ENCODE data around the gene C10orf95. TPM values are rescaled to one million over a fixed set of nuclear protein-coding genes. Genes with fewer than 3 reads are reported as not detected.

Gene C10orf95
- total RNA-seq, 1 experiment from 2014 or later, result not detected

DNA sequence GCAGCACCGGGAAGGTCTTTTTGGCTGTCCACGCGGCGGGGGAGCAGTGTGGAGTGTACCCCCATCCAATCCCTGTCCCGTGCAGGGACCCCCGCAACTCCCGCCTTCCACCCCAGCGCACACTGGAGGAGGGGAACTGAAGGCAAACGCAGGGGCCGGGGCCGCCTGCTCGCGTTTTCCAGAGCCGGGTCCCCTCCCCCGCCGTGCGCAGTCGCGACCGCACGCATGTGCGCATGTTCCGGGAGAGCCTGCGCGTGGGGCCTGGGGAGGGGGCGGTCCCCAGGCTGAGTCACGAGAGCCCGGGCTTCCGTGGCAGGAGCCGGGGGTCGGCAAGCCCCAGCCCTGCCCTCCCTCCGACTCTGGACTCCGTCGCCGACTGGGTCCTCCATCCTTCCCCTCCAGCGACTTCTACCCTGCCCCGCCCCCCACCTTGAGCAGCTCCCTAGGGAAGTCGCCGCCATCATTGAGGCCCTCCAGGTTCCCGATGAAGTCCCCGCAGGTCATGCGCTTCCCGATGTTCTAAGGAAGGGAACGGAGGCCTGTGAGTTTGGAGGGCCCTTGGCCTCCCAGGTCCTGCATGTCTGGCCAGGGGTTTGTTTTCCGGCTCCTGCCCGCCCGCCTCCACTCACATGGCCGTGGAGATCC, 40.8 kb downstream of the C10orf95 start:
- in situ Hi-C loops (cut with HindIII; ENCODE audit: low pct_unique_long_range_greater_than_20kb, low sequenced_read_pairs), result no loop called here
- no peak for DNase-seq (ENCODE audit: low read depth, low spot score)

DNA sequence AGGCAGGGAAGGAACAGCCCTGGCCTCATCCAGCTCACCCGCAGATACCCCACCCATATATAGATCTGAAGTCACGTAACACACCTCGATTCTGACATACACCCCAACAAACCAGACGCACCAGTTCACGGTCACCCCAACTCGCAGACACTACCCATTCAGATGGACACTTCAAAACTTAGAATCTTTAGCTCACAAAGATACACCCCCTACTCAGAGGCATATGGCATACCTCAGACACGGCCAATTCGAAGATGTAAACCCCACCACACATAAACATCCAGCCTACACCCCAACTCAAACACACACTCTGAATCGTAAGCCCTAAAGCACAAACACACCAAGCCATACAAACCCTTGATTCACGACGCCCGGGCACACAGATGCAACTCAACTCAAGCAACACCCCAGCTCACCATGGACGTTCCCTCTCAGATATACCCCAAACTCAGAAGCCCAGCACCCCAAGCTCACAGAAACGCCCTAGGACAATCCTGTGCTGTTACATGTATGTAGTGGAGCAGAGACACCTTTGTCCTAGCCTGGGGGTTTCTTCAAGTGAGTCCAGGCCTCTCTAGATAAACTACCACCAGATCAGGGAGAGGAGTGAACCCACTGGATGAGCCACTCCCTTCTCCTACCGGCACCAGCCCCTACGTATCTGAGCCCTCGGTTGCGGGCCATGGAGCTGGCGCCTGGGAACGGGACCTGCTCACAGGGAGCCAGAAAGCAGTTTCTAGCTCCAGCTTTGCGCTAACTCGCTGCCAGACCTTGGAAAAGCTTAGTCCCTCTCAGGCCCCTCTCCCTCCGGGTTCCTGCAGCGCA, 41.5 kb downstream of the C10orf95 start:
- in situ Hi-C loops (cut with HindIII; ENCODE audit: low pct_unique_long_range_greater_than_20kb, low sequenced_read_pairs), result no loop called here
- no peak for DNase-seq (ENCODE audit: low read depth, low spot score)

- in situ Hi-C loops (cut with HindIII; ENCODE audit: low pct_unique_long_range_greater_than_20kb, low sequenced_read_pairs), result no loop called here
- DNase-seq (ENCODE audit: low read depth, low spot score), result no peak
Observed at GRCh38 chr10:102408728-102409603, 42.4 kb downstream of the C10orf95 start.

DNA sequence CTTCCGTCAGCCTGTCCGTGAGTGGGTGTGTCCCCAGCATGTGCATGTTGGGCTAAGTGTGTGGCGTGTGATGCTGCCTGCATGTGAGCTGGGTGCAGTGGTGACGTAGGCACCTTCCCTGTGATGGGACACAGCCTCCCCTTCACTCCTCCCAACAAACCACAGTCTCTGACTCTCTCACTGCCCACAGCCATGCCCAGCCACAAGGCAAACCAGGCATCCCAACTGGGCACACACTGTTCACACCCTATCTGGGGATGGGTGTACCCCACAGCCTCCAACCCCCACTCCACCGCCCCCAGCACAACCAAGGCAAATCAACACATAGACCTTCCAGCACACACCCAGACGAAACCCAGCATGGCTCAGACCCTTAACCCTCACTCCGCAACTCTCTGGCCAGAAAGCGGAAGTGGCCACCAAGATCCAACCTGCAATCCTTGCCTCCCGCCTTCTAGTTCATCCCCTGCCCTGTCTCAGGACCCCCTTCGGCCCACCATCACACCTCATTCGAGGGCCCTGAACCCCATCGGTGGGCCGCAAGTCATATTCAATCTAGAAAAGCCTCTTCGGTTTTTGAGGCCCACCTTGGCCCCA, 43.1 kb downstream of the C10orf95 start:
- in situ Hi-C loops (cut with HindIII; ENCODE audit: low pct_unique_long_range_greater_than_20kb, low sequenced_read_pairs), result no loop called here
- no peak for DNase-seq (ENCODE audit: low read depth, low spot score)

- in situ Hi-C loops (cut with HindIII; ENCODE audit: low pct_unique_long_range_greater_than_20kb, low sequenced_read_pairs), result no loop called here
Observed at GRCh38 chr10:102407425-102408130, 43.8 kb downstream of the C10orf95 start.

DNA sequence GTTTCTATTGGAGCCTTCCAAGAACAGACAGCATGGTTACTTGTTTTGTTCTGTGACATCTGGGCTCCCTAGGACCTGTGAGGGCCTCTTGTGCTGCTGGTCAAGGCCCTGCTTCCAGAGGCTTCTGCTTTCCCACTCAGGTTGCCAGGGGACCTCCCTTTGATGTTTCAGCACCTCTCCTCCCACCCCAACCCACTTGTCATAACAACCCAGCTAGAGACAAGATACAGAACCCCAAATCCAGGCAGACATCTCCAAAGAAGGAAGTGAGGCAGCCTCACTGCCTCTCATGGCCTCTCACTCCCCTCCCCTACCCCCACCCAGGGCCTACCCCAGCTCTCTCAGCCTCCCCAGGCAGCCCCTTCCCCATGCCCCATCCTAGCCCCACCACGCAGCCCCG, 44.5 kb downstream of the C10orf95 start:
- in situ Hi-C loops (cut with HindIII; ENCODE audit: low pct_unique_long_range_greater_than_20kb, low sequenced_read_pairs), result no loop called here
- DNase-seq (ENCODE audit: low read depth, low spot score), result no peak

More at GRCh38 chr10:102407425-102408130, 43.8 kb downstream of the C10orf95 start:
- DNase-seq (ENCODE audit: low read depth, low spot score), result no peak

- DNase-seq (ENCODE audit: low read depth, low spot score), result no peak
- in situ Hi-C loops (cut with HindIII; ENCODE audit: low pct_unique_long_range_greater_than_20kb, low sequenced_read_pairs), result no loop called here
Observed at GRCh38 chr10:102405632-102406031, 45.7 kb downstream of the C10orf95 start.

- in situ Hi-C loops (cut with HindIII; ENCODE audit: low pct_unique_long_range_greater_than_20kb, low sequenced_read_pairs), result no loop called here
- DNase-seq (ENCODE audit: low read depth, low spot score), result no peak
Observed at GRCh38 chr10:102405108-102405571, 46.2 kb downstream of the C10orf95 start.

DNA sequence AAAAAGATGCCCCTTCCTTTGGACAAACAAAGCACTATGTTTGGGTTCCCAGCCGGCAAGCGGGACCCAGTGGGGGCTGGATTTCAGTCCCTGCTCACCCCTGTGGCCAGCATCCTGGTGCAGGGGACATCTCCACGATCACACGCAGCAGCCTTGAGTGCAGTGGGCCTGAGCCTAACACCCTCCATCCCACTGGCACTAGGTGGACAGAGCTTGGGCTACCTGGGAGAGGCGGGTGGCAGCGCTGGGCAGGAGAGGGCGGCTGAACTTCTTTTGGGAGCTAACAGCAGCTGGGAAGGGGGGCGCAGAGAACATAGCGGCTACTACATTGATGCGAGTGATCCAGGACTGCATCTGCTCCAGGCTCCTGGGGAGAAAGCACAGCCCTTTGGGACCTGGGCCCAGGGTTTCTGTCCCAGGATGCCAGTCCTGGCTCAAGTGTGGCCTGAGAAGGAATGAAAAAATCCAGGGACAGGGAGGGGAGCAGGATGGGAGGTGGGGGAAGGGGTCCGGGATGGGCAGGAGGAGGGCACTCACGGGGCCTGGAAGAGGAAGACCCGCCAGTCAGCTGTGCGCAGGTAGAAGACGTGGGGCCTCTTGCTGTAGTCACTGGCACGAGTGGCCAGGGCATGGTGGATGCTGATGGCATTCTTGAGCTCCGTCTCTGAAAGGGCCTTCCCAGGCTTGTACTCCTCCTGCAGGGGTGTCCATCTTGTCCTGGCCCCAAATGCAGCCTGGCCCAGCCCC, 46.8 kb downstream of the C10orf95 start:
- DNase-seq (ENCODE audit: low read depth, low spot score), result no peak
- in situ Hi-C loops (cut with HindIII; ENCODE audit: low pct_unique_long_range_greater_than_20kb, low sequenced_read_pairs), result no loop called here

DNA sequence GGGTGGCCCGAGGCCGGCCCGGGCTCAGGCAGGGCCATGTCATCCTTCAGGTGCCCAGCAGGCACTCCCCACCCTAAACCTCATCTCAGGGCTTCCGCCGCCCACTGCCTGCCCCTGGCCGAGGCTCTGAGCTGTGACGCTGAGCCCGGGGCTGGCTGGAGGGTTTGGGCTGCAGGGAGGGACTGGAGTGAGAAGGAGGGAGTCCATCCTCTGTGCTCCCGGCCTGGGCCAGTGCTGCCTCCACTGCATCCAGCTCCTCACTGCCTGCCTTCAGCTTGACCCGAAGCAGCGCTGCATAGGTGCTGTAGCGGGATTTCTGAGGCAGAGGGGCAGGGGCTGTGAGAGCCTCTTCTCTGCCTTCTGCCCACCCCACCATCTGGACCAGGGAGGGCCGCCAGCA, 48.2 kb downstream of the C10orf95 start:
- no peak for DNase-seq (ENCODE audit: low read depth, low spot score)
- in situ Hi-C loops (cut with HindIII; ENCODE audit: low pct_unique_long_range_greater_than_20kb, low sequenced_read_pairs), result no loop called here

GRCh38 chr10:102402512-102402896, 48.8 kb downstream of the C10orf95 start:
- in situ Hi-C loops (cut with HindIII; ENCODE audit: low pct_unique_long_range_greater_than_20kb, low sequenced_read_pairs), result no loop called here
- no peak for DNase-seq (ENCODE audit: low read depth, low spot score)

DNA sequence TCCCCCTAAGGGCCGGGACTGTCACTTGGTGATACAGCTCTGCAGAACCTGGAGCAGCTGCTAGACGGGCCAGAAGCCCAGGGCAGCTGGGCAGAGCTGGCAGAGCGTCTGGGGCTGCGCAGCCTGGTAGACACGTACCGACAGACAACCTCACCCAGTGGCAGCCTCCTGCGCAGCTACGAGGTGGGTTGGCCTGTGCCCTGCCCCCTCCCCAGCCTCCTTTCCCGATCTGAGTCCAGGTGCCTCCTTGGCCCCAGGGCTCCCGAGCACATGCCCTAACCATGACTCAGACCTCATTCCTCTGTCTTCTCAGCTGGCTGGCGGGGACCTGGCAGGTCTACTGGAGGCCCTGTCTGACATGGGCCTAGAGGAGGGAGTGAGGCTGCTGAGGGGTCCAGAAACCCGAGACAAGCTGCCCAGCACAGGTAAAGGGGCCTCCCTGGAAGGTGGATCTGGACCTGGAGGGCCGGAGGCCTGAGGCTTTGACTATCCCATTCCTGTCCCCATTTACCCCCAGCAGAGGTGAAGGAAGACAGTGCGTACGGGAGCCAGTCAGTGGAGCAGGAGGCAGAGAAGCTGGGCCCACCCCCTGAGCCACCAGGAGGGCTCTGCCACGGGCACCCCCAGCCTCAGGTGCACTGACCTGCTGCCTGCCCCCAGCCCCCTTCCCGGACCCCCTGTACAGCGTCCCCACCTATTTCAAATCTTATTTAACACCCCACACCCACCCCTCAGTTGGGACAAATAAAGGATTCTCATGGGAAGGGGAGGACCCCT, 49.4 kb downstream of the C10orf95 start:
- DNase-seq (ENCODE audit: low read depth, low spot score), result no peak
- in situ Hi-C loops (cut with HindIII; ENCODE audit: low pct_unique_long_range_greater_than_20kb, low sequenced_read_pairs), result no loop called here

GRCh38 chr10:102401342-102401654, 50.0 kb downstream of the C10orf95 start:
- no peak for DNase-seq (ENCODE audit: low read depth, low spot score)
- in situ Hi-C loops (cut with HindIII; ENCODE audit: low pct_unique_long_range_greater_than_20kb, low sequenced_read_pairs), result no loop called here

GRCh38 chr10:102400598-102401341, 50.6 kb downstream of the C10orf95 start:
- in situ Hi-C loops (cut with HindIII; ENCODE audit: low pct_unique_long_range_greater_than_20kb, low sequenced_read_pairs), result no loop called here
- no peak for DNase-seq (ENCODE audit: low read depth, low spot score)

DNA sequence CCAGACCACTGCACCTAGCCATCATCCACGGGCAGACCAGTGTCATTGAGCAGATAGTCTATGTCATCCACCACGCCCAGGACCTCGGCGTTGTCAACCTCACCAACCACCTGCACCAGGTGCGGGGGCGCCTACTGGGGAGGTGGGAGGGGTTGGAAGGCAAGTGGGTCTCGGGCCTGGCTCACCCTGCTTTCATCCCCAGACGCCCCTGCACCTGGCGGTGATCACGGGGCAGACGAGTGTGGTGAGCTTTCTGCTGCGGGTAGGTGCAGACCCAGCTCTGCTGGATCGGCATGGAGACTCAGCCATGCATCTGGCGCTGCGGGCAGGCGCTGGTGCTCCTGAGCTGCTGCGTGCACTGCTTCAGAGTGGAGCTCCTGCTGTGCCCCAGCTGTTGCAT, 51.3 kb downstream of the C10orf95 start:
- in situ Hi-C loops (cut with HindIII; ENCODE audit: low pct_unique_long_range_greater_than_20kb, low sequenced_read_pairs), result no loop called here

More for the DNA sequence above, 51.3 kb downstream of the C10orf95 start:
- DNase-seq (ENCODE audit: low read depth, low spot score), result no peak

All from SK-MEL-5 (cell line).